Retina (tissue), 1 donor: ENCODE data around the gene SCARF1.

ENCODE experiments used
- DNase-seq: peaks from one replicate; pipeline ENCODE4 v3.0.0-alpha.2; 2016

SCARF1 gene

DNA sequence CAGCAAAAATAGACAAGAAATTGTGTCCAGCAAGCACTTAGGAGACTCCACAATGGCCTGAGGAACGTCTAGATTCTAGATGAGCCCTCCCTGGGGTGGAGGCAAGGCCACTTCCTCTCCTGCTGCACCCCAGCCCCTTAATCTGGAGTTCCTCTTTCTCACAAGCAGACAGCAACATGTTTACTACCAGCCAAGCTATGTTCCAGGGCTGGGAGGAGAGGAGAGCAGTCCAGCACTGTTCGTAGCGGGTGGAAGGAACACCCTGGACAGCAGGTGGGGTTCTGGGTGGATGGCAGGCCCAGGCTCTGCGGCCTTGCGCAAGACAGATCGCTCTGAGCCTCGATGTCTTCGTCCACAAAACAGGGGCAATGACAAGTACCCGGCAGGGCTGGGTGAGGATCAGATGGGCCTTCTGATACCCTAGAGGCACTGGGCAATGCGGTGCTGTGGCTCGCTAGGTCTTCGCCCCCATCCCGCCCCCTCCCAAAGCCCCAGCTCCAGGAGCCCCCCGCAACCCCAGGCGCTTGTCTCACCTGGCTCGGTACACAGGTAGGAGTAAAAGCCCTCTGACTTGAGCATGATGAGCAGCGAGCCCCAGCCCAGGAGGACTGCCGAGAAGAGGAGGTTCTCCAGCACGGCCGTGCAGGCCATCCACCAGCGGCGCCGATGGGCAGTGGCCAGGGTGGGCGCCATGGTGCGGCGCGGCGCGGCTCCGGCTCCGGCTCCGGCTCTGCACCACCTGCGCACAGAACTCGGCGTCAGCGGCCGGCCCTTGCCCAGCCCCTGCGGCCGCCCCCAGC lies 18.1 kb downstream of the SCARF1 start:
- DNase-seq: no peak

DNA sequence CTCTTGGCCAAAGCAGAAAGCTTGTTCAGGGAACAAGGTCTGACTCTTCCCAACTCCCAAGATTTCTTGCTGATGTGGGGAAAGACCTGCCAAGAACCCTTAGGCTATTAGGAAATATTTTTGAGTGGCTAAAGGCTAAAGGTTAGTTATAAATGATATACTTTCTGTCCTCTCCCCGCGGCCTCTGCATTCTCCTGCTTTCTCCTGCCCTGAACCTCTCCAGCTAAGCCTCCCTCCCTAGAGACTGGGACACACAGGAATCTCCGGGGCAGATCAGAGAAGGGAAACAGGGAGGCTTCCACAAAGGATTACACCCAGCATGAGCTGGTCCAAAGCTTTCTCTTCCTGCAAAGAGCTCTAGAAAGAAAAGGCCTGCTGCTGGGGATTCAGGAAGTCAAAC lies 19.2 kb downstream of the SCARF1 start:
- peak; percentile 13 for DNase-seq

DNA sequence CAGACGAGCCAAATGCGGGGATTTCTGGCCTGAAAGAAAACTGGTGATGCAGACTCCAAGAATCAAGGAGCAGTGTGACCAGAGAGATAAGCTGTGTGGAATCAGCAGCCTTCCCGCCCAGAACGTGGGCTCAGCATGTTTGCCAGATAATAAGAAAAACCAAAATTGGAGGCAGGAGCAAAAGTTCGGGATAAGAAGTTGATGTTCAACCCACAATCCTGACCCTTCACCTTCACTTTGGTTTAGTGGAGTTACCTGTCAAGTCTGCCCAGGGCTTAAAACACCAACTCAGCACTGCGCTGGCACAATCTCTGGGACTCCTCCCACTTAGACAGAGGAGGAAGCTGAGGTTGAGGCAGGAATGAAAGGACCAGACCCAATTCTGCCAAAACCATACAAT lies 20.0 kb downstream of the SCARF1 start:
- no peak for DNase-seq

DNA sequence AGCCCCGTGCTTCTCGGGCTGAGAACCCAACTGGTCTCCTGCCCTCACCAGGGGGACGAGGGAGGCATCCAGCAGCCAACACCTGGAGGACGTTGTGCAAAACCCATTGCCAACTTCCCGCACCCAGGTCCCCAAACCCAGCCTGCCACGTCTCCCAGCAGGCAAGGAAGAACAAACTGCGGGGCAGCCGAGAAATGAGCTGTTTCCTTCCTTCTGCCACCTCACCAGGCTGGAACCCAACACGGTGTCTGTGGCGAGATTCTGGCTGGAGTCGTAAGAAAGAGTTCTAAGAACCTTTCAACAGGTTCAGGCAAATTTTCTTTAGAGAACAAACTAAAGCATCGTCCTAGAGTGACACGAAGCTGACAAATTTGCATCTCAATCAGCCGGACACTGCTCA lies 20.5 kb downstream of the SCARF1 start:
- no peak for DNase-seq

DNA sequence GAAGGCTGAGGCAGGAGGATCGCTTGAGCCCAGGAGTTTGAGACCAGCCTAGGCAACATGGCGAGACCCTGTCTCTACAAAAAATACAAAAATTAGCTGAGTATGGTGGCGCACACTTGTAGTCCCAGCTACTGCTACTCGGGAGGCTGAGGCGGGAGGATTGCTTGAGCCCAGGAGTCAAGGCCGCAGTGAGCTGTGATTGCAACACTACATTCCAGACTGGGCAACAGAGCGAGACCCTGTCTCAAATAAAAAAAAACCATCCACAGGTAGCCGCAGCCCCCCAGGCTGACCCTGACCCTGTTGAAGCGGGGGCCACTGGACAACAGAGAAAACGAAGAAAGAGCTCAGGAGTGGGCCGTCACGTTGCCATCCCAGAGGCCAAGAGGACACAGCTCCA lies 20.9 kb downstream of the SCARF1 start:
- no peak for DNase-seq

DNA sequence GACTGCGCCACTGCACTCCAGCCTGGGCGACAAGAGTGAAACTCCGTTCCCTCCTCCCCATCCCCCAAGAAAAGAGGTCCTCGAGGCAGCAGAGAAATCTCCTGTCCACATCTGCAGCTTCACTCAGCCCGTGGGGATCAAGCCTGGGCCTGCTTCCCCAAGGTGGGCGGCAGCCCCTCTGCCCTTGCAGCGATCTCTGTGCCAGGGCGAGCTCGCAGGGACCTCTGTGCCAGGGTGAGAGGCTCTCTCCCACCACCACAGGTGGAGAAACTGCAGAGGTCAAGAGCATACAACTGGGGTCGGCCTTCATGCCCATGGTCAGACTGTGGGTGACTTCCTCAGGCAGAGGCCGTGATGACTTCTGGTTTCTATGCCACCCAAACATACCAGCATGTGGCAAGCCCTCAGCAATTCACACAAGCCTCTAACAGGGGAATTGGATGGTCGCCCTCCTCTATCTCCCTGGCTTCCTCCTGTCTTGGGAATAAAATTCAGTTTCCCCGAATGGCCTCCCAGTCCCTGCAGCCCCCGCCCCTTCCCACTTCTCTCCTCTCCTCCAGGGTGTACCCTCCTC lies 22.4 kb downstream of the SCARF1 start:
- DNase-seq: no peak

DNA sequence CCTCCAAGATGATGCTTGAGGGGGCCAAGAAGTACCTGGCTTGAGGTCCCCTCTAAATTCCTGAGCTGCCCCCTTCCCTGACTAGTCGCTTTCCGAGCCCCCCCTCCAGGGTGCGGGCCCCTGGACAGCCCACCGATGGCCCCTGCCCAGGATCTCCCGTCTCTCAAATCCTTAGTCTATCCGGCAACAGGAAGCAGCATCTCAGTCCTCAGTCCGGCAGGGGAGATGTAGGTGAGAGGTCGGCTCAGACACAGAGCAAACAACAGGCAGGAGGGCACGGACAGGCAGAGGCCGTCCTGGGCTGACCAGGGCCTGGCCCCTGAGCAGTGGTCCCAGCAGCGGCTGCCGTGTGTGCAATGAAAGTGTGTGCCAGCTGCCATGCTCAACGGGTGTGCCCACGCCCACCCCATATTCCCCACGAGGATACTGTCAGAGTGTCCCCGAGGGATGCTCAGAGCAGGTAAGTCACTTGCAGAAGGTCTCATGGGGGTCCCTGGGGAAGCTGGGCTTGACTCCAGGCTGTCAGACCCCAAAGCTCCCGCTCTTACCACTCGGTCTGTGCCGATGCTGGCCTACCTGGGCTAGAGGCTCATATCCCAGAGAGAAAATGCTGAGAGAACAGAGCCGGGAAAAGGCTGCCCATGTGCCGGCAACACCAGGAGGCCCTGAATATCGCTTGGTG lies 24.1 kb downstream of the SCARF1 start:
- no peak for DNase-seq

DNA sequence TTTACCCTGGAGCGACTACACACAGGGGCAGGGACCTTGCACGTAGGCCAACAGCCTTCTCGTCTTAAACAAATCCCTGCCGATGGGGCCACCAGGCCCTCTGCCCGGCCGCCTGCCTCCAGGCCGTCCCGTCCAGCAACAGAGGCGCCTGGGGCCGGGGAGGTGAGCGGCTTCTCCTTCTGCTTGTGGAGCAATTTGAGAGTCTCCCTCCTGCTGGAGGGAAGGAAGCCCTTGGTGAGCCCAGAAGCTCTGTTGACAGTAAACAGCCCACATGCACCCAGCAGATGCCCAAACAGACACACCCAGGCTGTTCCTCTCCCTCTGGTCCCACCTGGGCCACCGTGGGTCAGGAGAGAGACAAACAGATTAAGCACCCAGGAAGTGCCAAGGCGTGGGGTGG lies 25.0 kb downstream of the SCARF1 start:
- DNase-seq: no peak

DNA sequence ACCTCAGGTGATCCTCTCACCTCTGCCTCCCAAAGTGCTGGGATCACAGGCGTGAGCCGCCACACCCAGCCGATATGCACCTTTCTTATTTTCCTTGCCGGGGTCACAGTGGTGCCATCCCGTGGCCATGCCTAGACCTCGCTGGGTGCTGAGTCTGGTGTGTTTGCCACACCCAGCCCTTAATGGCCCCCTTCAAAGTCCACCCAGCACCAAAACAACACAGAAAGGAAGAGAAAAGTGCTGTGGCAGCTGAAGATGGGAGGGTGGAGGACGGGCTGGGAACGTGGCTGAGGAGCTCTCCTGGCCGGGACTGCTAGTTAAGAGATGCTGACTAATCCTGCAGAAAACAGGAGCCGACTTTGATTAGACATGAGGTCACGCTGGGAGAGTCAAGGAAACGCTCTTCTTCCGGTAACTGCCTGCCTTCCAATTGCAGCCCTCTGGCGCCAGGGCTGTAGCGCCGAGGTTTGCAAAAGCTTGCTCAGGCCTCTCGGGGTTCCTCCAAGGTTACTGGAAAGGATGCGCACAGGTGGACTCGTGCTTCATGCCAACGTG lies 27.8 kb downstream of the SCARF1 start:
- DNase-seq: no peak

DNA sequence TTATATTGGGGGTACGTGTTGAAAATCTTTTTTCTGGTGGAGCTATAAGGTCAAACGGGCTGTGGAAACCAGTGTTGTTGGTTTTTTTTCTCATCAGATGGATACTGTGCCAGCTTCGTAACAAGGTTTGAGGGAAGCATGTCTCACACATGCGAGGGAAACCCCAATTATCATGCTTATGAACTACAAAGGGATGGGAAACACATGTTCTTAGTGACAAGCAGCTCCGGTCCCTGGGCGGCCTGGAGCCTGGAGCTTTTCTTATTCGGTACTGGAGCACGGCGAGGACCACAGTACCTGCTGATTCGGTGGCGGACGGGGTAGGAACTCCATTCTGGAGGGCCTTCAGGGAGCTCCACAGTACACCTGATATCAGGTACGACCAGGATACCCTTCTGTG lies 29.4 kb downstream of the SCARF1 start:
- no peak for DNase-seq

DNA sequence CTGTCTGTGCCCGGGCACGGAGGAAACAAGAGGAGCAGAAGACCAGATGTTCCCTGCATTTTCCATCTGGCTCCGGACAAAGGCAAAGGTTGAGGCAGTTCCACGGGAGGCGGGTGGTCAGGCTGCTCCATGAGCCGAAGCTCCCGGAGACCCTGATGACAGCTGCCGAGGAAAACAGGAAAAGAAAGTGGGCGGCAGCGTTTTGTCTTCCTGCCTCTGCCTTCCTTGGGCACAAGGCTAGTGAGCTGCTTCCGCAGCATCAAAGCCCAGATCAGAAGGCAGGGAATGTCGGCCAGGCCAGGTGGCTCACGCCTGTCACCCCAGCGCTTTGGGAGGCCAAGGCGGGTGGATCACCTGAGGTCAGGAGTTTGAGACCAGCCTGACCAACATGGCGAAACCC lies 33.1 kb downstream of the SCARF1 start:
- no peak for DNase-seq

DNA sequence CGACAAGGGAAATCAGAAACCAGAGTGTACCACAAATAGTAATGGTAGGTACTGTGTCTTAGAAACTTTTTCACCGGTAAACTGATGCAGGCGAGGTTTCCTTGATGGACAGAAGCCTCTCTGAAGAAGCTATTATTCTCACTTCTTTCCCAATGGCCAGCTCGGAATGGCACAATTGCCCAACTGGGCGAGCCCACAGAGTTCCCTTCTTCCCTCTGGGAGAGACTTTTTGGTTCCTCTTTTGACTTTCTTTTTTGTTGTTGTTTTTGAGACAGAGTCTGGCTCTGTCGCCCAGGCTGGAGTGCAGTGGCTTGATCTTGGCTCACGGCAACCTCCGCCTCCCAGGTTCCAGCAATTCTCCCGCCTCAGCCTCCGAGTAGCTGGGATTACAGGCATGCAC lies 33.8 kb downstream of the SCARF1 start:
- DNase-seq: no peak

DNA sequence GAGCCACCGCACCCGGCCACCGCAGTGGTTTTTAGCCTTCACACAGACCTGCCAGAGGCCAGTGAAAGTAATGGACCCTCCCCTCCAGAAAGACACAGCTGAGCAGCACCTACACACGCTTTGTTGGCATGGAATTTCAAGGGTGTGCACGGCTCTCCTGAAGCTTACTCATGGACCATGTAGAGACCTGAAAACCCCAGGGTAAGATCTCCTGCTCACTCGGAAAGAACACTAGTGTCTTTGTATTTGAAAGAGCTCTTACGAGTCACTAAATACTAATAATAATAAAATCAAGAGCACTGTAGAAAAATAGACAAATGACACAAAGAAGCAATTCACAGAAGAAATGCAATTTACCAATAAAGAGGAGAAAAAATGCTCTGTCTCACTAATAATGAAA lies 36.9 kb downstream of the SCARF1 start:
- DNase-seq: no peak

DNA sequence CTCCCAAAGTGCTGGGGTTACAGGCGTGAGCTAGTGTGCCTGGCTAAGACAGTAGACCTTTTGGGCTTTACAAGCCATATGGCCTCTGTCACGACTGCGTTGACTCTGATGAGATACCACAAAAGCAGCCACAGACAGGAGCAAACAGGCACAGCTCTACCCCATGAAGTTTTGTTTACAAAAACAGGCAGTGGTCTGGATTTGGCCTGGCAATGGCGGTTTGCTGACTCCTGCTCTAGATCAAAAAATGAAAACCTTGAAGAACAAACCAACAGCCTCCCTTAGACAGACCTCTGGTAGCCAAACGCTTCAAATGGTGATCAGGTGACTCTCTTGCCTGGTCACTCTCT lies 37.6 kb downstream of the SCARF1 start:
- no peak for DNase-seq

DNA sequence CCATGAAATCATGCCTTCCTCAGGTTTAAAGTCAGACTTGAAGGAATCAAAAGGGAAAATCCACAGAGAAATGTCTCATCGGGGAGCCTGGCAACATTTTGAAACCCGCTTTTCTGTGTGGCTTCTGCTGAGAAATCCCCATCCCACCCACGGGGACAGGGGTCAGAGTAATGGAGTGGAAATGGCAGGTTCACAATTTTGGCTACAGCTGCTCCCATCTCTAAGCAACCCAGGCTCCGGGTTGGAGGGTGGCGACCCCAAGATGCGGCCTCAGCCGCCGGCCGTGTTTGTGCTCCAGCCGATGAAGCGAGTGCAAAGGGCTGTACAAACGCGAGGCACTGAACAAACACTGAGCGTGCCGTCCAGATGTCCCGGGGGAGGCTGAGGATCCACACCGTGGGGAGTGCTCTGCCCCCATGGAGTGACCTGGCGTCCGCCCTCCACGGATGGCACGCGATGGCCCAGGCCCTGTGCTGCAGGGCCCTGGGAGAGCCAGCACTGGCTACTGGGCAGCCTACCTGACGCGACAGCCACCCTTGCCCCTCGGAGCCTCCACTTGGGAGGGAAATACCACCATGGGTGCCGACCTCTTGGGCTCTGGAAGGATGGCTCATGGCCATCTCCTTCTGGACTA lies 39.1 kb downstream of the SCARF1 start:
- DNase-seq: peak; percentile 78

DNA sequence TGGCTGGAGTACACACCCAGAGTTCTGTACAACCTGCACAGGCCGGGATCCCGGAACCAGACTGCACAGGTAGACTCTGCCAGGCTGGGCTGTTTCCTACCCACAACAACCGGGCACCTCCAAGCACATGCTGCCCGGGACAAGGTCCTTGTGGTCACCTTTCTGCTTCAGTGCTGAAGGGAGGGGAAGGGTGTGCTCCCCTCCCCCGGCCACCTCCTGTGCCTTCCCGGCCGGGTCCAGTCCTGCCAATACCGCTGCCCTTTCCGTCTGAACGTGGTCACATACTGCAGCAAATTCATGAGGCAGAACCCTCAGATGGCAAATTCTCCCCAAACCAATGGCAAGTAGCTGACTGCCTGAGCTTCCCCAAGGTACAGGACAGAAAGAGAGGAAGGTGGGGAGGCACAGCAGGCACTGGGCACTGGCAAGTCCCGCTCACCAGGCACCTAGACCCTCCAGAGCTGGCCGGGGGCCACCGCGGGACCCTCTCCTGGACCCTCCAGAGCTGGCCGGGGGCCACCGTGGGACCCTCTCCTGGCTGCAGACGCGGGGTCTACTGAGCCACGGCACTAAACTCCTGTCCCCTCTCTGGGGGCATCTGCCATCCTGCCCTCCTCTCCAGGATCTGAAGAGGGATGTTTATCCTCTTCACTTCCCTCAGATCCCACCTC lies 39.7 kb downstream of the SCARF1 start:
- DNase-seq: peak; percentile 53

DNA sequence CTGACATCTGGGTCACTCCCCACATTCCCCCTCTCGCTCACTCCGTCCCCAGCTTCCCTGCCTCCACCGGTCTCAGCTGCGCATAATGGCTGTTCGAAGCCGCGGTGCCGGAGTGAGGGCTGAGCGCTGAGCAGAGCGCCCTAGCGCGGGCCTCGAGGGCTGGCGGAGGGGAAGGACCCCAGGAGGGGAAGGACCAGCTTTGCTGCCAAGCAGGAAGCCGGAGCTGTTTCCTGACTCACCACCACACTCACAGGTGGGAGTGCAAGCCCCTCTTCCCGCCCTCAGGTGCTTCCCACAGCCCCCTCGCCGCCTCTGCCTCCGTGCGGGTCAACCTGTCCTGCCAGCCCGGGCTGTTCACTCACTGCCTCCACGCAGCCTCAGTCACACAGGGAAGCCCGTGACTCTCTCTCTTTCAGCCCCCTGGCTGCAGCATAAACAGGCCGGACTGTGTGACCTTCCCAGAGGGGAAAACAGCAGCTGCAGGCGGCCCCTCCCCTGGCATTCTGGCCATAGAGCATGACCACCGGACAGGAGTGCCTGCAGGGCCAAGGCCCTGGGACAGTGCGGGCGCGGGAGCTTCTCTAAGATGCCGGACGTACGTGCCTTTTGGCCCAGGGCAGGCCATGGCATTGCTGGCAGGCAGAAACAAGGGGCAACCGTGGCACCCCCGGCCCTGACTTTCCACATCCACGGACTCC lies 40.6 kb downstream of the SCARF1 start:
- DNase-seq: peak; percentile 78

DNA sequence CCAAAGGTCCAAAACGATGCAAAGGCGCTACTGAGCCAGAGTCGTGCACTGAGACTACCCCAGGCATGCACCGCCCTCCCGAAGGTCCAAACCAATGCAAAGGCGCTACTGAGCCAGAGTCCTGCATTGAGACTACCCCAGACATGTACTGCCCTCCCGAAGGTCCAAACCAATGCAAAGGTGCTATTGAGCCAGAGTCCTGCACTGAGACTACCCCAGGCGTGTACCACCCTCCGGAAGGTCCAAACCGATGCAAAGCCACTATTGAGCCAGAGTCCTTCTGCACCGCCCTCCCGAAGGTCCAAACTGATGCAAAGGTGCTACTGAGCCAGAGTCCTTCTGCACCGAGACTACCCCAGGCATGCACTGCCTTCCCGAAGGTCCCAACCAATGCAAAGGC lies 44.0 kb downstream of the SCARF1 start:
- DNase-seq: no peak

DNA sequence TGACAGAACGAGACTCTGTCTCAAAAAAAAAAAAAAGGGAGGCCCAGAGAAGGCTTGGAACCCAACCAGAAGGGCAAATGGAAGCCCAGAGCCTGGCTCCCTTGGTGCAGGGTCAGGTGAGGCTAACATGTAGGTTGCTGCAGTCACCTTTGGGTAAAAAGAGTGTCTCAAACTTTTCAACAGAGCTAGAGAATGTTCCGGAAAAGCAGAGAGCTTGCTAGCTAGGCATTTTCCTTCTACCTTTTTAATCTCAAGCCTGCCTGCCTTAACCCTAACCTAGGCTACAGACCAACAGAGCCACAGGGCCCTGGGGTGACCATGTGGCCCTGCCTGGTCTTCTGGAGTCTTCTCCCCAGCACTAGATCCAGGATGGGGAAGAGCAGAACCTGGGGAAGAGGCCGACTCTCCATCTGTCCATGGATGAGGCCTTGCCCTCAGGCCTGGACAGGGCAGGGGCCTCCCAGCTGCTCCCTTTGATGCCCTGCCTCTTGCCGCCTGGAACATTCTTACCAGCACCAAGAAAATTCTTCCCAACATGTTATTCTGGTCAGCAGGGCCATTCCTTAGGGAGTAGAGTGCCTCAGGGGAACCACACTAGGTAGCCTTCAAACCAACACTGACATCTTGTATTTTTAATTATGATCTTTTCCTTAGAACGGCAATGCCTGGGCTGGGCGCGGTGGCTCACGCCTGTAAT lies 47.0 kb downstream of the SCARF1 start:
- DNase-seq: no peak

DNA sequence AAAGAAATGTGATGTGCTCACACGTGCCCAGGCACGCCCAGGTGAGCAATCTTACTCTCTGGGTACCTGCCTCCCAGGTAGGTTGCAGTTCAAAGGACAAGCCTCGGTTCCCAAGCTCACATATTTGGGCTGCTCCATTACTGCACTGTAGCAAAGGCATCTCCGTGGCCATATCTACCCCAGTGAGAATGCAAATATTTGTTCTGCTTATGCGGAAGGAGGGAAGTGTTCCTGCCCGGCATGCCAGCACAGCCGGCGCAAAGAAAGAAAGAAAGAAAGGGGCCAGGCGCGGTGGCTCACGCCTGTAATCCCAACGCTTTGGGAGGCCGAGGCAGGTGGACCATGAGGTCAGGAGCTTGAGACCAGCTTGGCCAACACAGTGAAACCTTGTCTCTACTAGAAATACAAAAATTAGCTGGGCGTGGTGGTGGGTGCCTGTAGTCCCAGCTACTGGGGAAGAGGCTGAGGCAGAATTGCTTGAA lies 47.6 kb downstream of the SCARF1 start:
- no peak for DNase-seq

DNA sequence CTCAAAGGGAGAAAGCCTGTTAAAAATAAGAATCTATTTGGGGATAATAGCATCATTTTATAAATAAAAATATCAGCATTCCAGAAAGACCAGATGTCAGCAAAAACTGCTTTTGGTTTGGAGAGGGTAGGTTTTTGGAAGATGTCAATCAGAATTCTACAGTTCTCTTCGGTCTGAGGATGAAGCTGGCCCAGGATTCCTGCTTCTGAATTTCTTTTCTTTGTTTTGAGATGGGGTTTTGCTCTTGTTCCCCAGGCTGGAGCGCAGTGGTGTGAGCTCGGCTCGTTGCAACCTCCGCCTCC lies 52.0 kb downstream of the SCARF1 start:
- no peak for DNase-seq
